PC-3 (cell line): ENCODE results near the gene PIGT. TPM values are rescaled to one million over a fixed set of nuclear protein-coding genes. Genes with fewer than 3 reads are reported as not detected.

Experiments used
- ATAC-seq: fragments of 200-7000 bp; cut with Tn5 transposase; 2 replicates; pipeline ENCODE4 v1.9.1; 2020; ENCODE audit warnings: mild to moderate bottlenecking, moderate library complexity
- BruUV-seq: library from RNA; stranded (reverse); fragments of 400-500 nt; replicated peaks from 2 replicates; lab custom pipeline; 2021; lab: Mats Ljungman, UMichigan
- CTCF ChIA-PET: fragments of 300-600 bp; sonication (Branson Sonifier 250); formaldehyde crosslinking; loops from one replicate; lab custom pipeline; 2022; ENCODE audit warnings: antibody characterized with exemption; lab: Charles Lee
- POLR2A ChIA-PET: fragments of 300-600 bp; sonication (Branson Sonifier 250); formaldehyde crosslinking; loops from one replicate; lab custom pipeline; 2022; ENCODE audit warnings: antibody characterized with exemption; ENCODE audit not compliant: unreplicated experiment; lab: Charles Lee
- DNase-seq: peaks from one replicate; pipeline ENCODE4 v3.0.0-alpha.2; 2015
- H2AFZ ChIP-seq: fragments of 300-600 bp; sonication (generic); 2 replicates; pipeline ENCODE4 v1.6.0; 2016; ENCODE audit warnings: antibody characterized with exemption, low read length
- H3F3A ChIP-seq: fragments of 300-600 bp; sonication (generic); one replicate; pipeline ENCODE4 v1.6.0; 2017; ENCODE audit warnings: antibody characterized with exemption, low read length, control low read depth, mild to moderate bottlenecking; ENCODE audit not compliant: unreplicated experiment
- H3K27ac ChIP-seq: fragments of 300-600 bp; sonication (generic); 2 replicates; pipeline ENCODE4 v1.5.1; 2016; ENCODE audit warnings: mild to moderate bottlenecking, low read length
- H3K27me3 ChIP-seq: fragments of 300-600 bp; sonication (generic); 2 replicates; pipeline ENCODE4 v1.6.1; 2016; ENCODE audit warnings: low read length, mixed read lengths
- H3K36me3 ChIP-seq: fragments of 300-600 bp; sonication (generic); 2 replicates; pipeline ENCODE4 v1.6.1; 2016; ENCODE audit warnings: low read depth, mixed run types, low read length, mixed read lengths
- H3K4me1 ChIP-seq: fragments of 300-600 bp; sonication (generic); 2 replicates; pipeline ENCODE4 v1.5.1; 2016; ENCODE audit warnings: low read length; ENCODE audit not compliant: insufficient read depth
- H3K4me2 ChIP-seq: fragments of 300-600 bp; sonication (generic); 2 replicates; pipeline ENCODE4 v1.6.0; 2016; ENCODE audit warnings: low read length
- H3K4me3 ChIP-seq: fragments of 300-600 bp; sonication (generic); 2 replicates; pipeline ENCODE4 v1.5.1; 2016; ENCODE audit warnings: mild to moderate bottlenecking, low read length, mixed read lengths
- H3K79me2 ChIP-seq: fragments of 300-600 bp; sonication (generic); 2 replicates; pipeline ENCODE4 v1.6.1; 2017; ENCODE audit warnings: low read length, mixed read lengths
- H3K9ac ChIP-seq: fragments of 300-600 bp; sonication (generic); 2 replicates; pipeline ENCODE4 v1.6.0; 2016; ENCODE audit warnings: mild to moderate bottlenecking, low read length
- H3K9me2 ChIP-seq: fragments of 300-600 bp; sonication (generic); replicated peaks from 2 replicates; pipeline ENCODE4 v1.6.1; 2016; ENCODE audit warnings: mixed run types, low read length, mixed read lengths
- H3K9me3 ChIP-seq: fragments of 300-600 bp; sonication (generic); 2 replicates; pipeline ENCODE4 v1.6.1; 2016; ENCODE audit warnings: low read length, mixed read lengths
- H4K20me1 ChIP-seq: fragments of 300-600 bp; sonication (generic); 2 replicates; pipeline ENCODE4 v1.6.1; 2016; ENCODE audit warnings: low read length, mixed read lengths
- EZH2 ChIP-seq: fragments of 300-600 bp; sonication (generic); IDR thresholded peaks from one replicate; pipeline ENCODE4 v1.6.1; 2017; ENCODE audit warnings: antibody characterized with exemption, mild to moderate bottlenecking, low read length; ENCODE audit not compliant: unreplicated experiment
- EZH2phosphoT487 ChIP-seq: fragments of 300-600 bp; sonication (generic); IDR thresholded peaks from 2 replicates; pipeline ENCODE4 v1.6.1; 2018; ENCODE audit warnings: mild to moderate bottlenecking, antibody characterized with exemption, low read length, borderline replicate concordance
- intact Hi-C: fragments of 100-400 bp; cut with micrococcal nuclease; formaldehyde crosslinking; loops from 2 replicates; pipeline ENCODE4 v1.9.0; 2023
- total RNA-seq: library from RNA; depleted of rRNA; stranded (reverse); fragments of >200 nt; gene quantifications from 2 replicates; pipeline ENCODE4 v1.2.3, GENCODE V29; 2014
- TF ChIP-seq, protein P1 (sequence below): fragments of 300-600 bp; sonication (generic); conservative IDR thresholded peaks from 2 replicates; pipeline ENCODE4 v1.5.1; 2017; ENCODE audit warnings: antibody characterized with exemption, low read depth, mild to moderate bottlenecking, low read length

PIGT gene
- total RNA-seq, 1 experiment from 2014 or later = 129 TPM

DNA sequence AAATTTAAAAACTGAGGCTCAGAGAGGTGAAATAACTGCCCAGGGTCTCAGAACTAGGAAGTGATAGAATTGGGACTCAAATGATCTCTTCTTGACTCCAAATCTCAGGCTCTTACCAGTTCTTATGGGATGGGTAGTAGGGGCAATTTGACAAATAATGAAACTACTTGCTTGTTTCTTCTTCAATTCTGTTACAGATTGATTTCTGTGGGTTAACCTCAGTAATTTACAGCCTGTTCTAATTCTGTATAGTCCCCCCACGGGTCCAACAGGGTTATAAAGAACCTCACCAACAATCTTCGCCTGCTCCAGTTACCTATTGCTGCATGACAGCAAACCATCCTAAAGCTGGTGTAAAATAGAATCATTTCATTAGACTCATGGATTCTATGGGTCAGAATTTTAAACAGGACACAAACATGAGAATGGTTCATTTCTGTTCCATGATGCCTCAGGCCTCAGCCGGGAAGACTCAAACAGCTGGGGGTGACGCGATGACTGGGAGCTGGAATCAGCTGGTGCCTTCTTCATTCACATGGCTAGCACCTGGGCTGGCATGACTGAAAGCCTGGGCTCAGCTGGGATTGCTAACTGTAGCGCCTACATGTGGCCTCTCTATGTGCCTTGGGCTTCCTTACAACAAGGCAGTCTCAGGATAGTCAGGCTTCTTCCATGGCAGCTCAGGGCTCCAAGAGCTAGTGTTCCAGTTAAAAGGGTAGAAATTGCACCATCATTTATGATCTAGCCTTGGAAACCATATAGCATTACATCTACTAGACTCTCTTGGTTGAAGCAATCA, 47.0 kb downstream of the PIGT start:
- ChIA-PET POLR2A (no interaction called here), CTCF (interaction anchor here (0.6 to 0.7 kb wide), 2 partner anchors 13 to 55 kb away, joined by 3 read pairs; no protein-coding TSS in a partner anchor)
- H3K9ac ChIP-seq = no peak overlapping the region
- no peak for ATAC-seq
- H3K4me2 ChIP-seq = no peak overlapping the region
- H3K4me1 ChIP-seq = no peaks in the 10 kb centered on the region
- H3K36me3 ChIP-seq = no peaks in the 10 kb centered on the region
- no peaks in the 10 kb centered on the region for H3K9me3 ChIP-seq
- BruUV-seq = no TSS peak
- H3K79me2 ChIP-seq = no peaks in the 10 kb centered on the region
- intact Hi-C loops = no loop called here
- no peaks in the 10 kb centered on the region for H3F3A ChIP-seq
- H2AFZ ChIP-seq = no peak overlapping the region
- no peak for DNase-seq
- H3K4me3 ChIP-seq = no peak overlapping the region
- no peaks in the 10 kb centered on the region for H3K9me2 ChIP-seq
- H4K20me1 ChIP-seq = no peaks in the 10 kb centered on the region
- TF ChIP-seq EZH2phosphoT487 (no peak), EZH2 (no peak)
- TF ChIP-seq, protein P1, sequence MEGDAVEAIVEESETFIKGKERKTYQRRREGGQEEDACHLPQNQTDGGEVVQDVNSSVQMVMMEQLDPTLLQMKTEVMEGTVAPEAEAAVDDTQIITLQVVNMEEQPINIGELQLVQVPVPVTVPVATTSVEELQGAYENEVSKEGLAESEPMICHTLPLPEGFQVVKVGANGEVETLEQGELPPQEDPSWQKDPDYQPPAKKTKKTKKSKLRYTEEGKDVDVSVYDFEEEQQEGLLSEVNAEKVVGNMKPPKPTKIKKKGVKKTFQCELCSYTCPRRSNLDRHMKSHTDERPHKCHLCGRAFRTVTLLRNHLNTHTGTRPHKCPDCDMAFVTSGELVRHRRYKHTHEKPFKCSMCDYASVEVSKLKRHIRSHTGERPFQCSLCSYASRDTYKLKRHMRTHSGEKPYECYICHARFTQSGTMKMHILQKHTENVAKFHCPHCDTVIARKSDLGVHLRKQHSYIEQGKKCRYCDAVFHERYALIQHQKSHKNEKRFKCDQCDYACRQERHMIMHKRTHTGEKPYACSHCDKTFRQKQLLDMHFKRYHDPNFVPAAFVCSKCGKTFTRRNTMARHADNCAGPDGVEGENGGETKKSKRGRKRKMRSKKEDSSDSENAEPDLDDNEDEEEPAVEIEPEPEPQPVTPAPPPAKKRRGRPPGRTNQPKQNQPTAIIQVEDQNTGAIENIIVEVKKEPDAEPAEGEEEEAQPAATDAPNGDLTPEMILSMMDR = no peak
- no peak overlapping the region for H3K27ac ChIP-seq
- peaks cover 38% of the 10 kb centered on the region for H3K27me3 ChIP-seq

DNA sequence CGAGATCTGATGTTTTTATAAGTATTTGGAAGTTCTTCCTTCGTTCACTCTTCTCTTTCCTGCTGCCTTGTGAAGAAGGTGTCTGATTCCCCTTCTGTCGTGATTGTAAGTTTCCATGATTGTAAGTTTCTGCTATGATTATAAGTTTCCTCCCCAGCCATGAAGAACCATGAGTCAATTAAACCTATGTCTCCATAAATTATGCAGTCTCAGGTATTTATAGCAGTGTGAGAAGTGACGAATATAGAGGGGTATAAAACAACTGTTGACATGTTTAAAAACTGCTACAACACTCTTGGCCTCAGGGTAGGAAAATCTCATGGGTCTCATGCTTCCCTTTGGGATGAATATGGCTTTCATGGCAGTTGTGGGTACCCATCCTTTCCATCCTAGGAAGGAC, 47.8 kb downstream of the PIGT start:
- DNase-seq (no peak), ATAC-seq (no peak)
- H3K36me3 ChIP-seq = no peaks in the 10 kb centered on the region
- no peak overlapping the region for H3K4me2 ChIP-seq
- no peaks in the 10 kb centered on the region for H3F3A ChIP-seq
- no peaks in the 10 kb centered on the region for H3K9me3 ChIP-seq
- TF ChIP-seq, protein P1 = no peak
- no peak for TF ChIP-seq EZH2
- TF ChIP-seq EZH2phosphoT487 = no peak
- peaks cover 38% of the 10 kb centered on the region for H3K27me3 ChIP-seq
- no TSS peak for BruUV-seq
- H3K9me2 ChIP-seq = no peaks in the 10 kb centered on the region
- no peaks in the 10 kb centered on the region for H3K4me1 ChIP-seq
- POLR2A ChIA-PET = no interaction called here
- no peak overlapping the region for H3K9ac ChIP-seq
- no peak overlapping the region for H3K4me3 ChIP-seq
- CTCF ChIA-PET = interaction anchor here (0.7 kb wide), 1 partner anchor 14 kb away, joined by 3 read pairs; no protein-coding TSS in a partner anchor
- intact Hi-C loops = no loop called here
- H3K79me2 ChIP-seq = no peaks in the 10 kb centered on the region
- H2AFZ ChIP-seq = no peak overlapping the region
- no peaks in the 10 kb centered on the region for H4K20me1 ChIP-seq
- no peak overlapping the region for H3K27ac ChIP-seq
